Measurements from ENCODE around the gene TMEM120A.

DNA sequence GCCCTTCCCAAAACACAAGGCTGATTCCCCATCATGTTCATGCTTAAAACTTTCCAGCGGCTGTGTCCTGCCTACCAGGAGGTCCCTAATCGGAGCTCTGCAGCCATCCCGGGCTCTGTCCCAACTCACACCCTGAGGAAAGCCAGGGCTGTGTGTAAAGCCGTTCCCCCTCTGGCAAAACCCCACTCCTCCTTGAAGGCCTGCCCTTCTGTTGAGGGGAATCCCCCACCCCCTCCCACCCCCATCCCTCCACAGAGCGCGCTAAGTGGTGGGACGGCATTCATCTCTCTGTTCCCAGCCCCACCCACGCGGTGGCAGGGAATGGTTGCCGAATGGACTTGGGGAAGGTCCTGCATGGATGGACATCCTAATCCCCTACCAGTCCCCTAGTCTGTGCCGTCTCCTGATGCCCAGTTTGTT, 667 bp upstream of the TMEM120A start:
- TF ChIP-seq POLR2A (IDR thresholded peaks at IDR 0.05; ENCODE audit: low read length) (no peak), GATA1 (IDR thresholded peaks at IDR 0.05; ENCODE audit: low read depth, low read length) (no peak)

Measured in erythroblast (primary cell).